ENCODE data around the gene BCL2L2. TPM values are rescaled to one million over a fixed set of nuclear protein-coding genes. Genes with fewer than 3 reads are reported as not detected.

Gene BCL2L2
- total and polyA plus RNA-seq, 12 donors = 16.8 to 44.9 (median 36.4) TPM

GRCh38 chr14:23356662-23357061 lies 50.0 kb downstream of the BCL2L2 start:
- intact Hi-C loops (cut with DNase I) = no loop called here
- no peak for DNase-seq
- H3K36me3 ChIP-seq = peaks cover 0 to 20% (median 0%) of the 10 kb centered on the region in 9 donors
- TF ChIP-seq CTCF (IDR thresholded peaks at IDR 0.05) = no peak
- peaks cover 0 to 26% (median 9%) of the 10 kb centered on the region in 9 donors for H3K4me1 ChIP-seq
- 99 to 100% methylated on average over 4 of the region's 4 CpGs for WGBS, 2 donors
- H3K4me3 ChIP-seq = no peak overlapping the region
- peaks cover 0 to 31% (median 0%) of the 10 kb centered on the region in 7 donors for H3K27me3 ChIP-seq
- no peaks in the 10 kb centered on the region for H3K9me3 ChIP-seq
- no peak for ATAC-seq
- no peak overlapping the region for H3K27ac ChIP-seq

GRCh38 chr14:23357261-23357660 lies 50.6 kb downstream of the BCL2L2 start:
- peaks cover 0 to 20% (median 0%) of the 10 kb centered on the region in 9 donors for H3K36me3 ChIP-seq
- no peak for TF ChIP-seq CTCF (IDR thresholded peaks at IDR 0.05)
- H3K27me3 ChIP-seq = peaks cover 0 to 25% (median 0%) of the 10 kb centered on the region in 7 donors
- ATAC-seq (peak in 1 of 8 donors; percentile 11), DNase-seq (no peak)
- H3K9me3 ChIP-seq = no peaks in the 10 kb centered on the region
- no peak overlapping the region for H3K4me3 ChIP-seq
- H3K27ac ChIP-seq = no peak overlapping the region
- peaks cover 0 to 20% (median 7%) of the 10 kb centered on the region in 9 donors for H3K4me1 ChIP-seq
- 84 to 88% methylated on average over 8 of the region's 8 CpGs for WGBS, 2 donors
- intact Hi-C loops (cut with DNase I) = no loop called here

- Histone ChIP-seq H3K4me3 (no peak overlapping the region), H3K27me3 (peaks cover 0 to 17% (median 0%) of the 10 kb centered on the region in 7 donors), H3K36me3 (peaks cover 0 to 20% (median 0%) of the 10 kb centered on the region in 9 donors), H3K9me3 (no peaks in the 10 kb centered on the region), H3K27ac (no peak overlapping the region), H3K4me1 (peaks cover 0 to 13% (median 0%) of the 10 kb centered on the region in 9 donors)
- ATAC-seq (peak in 4 of 8 donors; percentile 36 to 69 (median 48)), DNase-seq (no peak)
- WGBS, 2 donors = 68 to 73% methylated on average over 3 of the region's 3 CpGs
- intact Hi-C loops (cut with DNase I) = no loop called here
- peak in 1 of 9 donors; percentile 11 for TF ChIP-seq CTCF (IDR thresholded peaks at IDR 0.05)
Observed at GRCh38 chr14:23358042-23358441, 51.4 kb downstream of the BCL2L2 start.

- no peak overlapping the region for H3K27ac ChIP-seq
- no peak for DNase-seq
Observed at GRCh38 chr14:23358553-23359166, 52.0 kb downstream of the BCL2L2 start.

More at GRCh38 chr14:23358553-23359166, 52.0 kb downstream of the BCL2L2 start:
- 81 to 85% methylated on average over 12 of the region's 12 CpGs for WGBS, 2 donors
- intact Hi-C loops (cut with DNase I) = no loop called here
- no peaks in the 10 kb centered on the region for H3K9me3 ChIP-seq
- peaks cover 0 to 19% (median 0%) of the 10 kb centered on the region in 7 donors for H3K27me3 ChIP-seq
- H3K4me1 ChIP-seq = peaks cover 0 to 16% (median 3%) of the 10 kb centered on the region in 9 donors
- H3K4me3 ChIP-seq = no peak overlapping the region
- no peak for TF ChIP-seq CTCF (IDR thresholded peaks at IDR 0.05)
- H3K36me3 ChIP-seq = peaks cover 0 to 20% (median 0%) of the 10 kb centered on the region in 9 donors
- peak in 1 of 8 donors; percentile 14 for ATAC-seq
